ENCODE measurements around the gene LIN52. TPM values are rescaled to one million over a fixed set of nuclear protein-coding genes. Genes with fewer than 3 reads are reported as not detected.
"Not testable (repeated sequence)": the region's sequence is repeated elsewhere in the genome, so short reads cannot be mapped to it uniquely, and the experiment has no call there.

Gene LIN52
- total RNA-seq, 4 donors from 2014 or later: 9.2 to 24.2 (median 14.8) TPM

GRCh38 chr14:74109369-74109768 lies 24.6 kb downstream of the LIN52 start:
- H3K36me3 ChIP-seq: peaks cover 0 to 17% (median 0%) of the 10 kb centered on the region in 3 donors
- H3K9me3 ChIP-seq: no peaks in the 10 kb centered on the region
- no peak for TF ChIP-seq CTCF (IDR thresholded peaks at IDR 0.05)
- no peak for TF ChIP-seq POLR2A (IDR thresholded peaks at IDR 0.05)
- no peak overlapping the region for H3K4me3 ChIP-seq
- no peaks in the 10 kb centered on the region for H3K4me1 ChIP-seq
- H3K27me3 ChIP-seq: no peaks in the 10 kb centered on the region
- no peak overlapping the region for H3K27ac ChIP-seq
- DNase-seq: no peak

GRCh38 chr14:74111395-74112216 lies 26.9 kb downstream of the LIN52 start:
- not testable (repeated sequence) for H3K4me3 ChIP-seq, H3K36me3 ChIP-seq, H3K27ac ChIP-seq, H3K9me3 ChIP-seq, H3K4me1 ChIP-seq, DNase-seq, H3K27me3 ChIP-seq
- peak in 4 of 6 experiments; percentile 55 to 81 (median 76) for TF ChIP-seq CTCF (IDR thresholded peaks at IDR 0.05)

- not testable (repeated sequence) for H3K4me3 ChIP-seq, H3K27ac ChIP-seq, H3K4me1 ChIP-seq, H3K9me3 ChIP-seq, H3K36me3 ChIP-seq, H3K27me3 ChIP-seq, DNase-seq
Measured at GRCh38 chr14:74125487-74125886, 40.7 kb downstream of the LIN52 start.

GRCh38 chr14:74126315-74127013 lies 41.7 kb downstream of the LIN52 start:
- no peak for DNase-seq
- H3K27ac ChIP-seq: no peak overlapping the region
- H3K36me3 ChIP-seq: no peaks in the 10 kb centered on the region

GRCh38 chr14:74127634-74128033 lies 42.9 kb downstream of the LIN52 start:
- Histone ChIP-seq H3K4me1 (no peaks in the 10 kb centered on the region), H3K36me3 (no peaks in the 10 kb centered on the region), H3K4me3 (no peak overlapping the region), H3K9me3 (no peaks in the 10 kb centered on the region), H3K27me3 (no peaks in the 10 kb centered on the region), H3K27ac (no peak overlapping the region)
- TF ChIP-seq POLR2A (IDR thresholded peaks at IDR 0.05) (no peak), CTCF (IDR thresholded peaks at IDR 0.05) (no peak)
- no peak for DNase-seq

More at GRCh38 chr14:74126315-74127013, 41.7 kb downstream of the LIN52 start:
- TF ChIP-seq POLR2A (IDR thresholded peaks at IDR 0.05) (no peak), CTCF (IDR thresholded peaks at IDR 0.05) (no peak)
- no peak overlapping the region for H3K4me3 ChIP-seq
- no peaks in the 10 kb centered on the region for H3K4me1 ChIP-seq
- no peaks in the 10 kb centered on the region for H3K27me3 ChIP-seq
- H3K9me3 ChIP-seq: no peaks in the 10 kb centered on the region

- no peaks in the 10 kb centered on the region for H3K27me3 ChIP-seq
- no peaks in the 10 kb centered on the region for H3K9me3 ChIP-seq
- H3K4me1 ChIP-seq: peaks cover 0 to 15% (median 0%) of the 10 kb centered on the region in 4 donors
- TF ChIP-seq CTCF (IDR thresholded peaks at IDR 0.05): no peak
- no peak for TF ChIP-seq POLR2A (IDR thresholded peaks at IDR 0.05)
- peak overlapping the region in 2 of 4 donors; percentile 2 to 14 for H3K4me3 ChIP-seq
- H3K36me3 ChIP-seq: no peaks in the 10 kb centered on the region
- DNase-seq: no peak
- H3K27ac ChIP-seq: peak overlapping the region in 3 of 4 donors; percentile 12 to 84 (median 77)
Measured at GRCh38 chr14:74133833-74134481, 49.2 kb downstream of the LIN52 start.
